WTC11 (cell line): Measurements from ENCODE around the gene PDLIM1. TPM values are rescaled to one million over a fixed set of nuclear protein-coding genes. Genes with fewer than 3 reads are reported as not detected.

Experiments used
- ATAC-seq: fragments of 200-7000 bp; cut with Tn5 transposase; 2 replicates; pipeline ENCODE4 v1.10.0; 2021; ENCODE audit warnings: mild to moderate bottlenecking, moderate library complexity
- CTCF ChIA-PET: fragments of 300-600 bp; sonication (Branson Sonifier 250); formaldehyde crosslinking; loops from one replicate; lab custom pipeline; 2021; ENCODE audit warnings: antibody characterized with exemption; lab: Charles Lee
- POLR2A ChIA-PET: fragments of 350-600 bp; sonication (Branson Sonifier 250); formaldehyde crosslinking; loops from one replicate; lab custom pipeline; 2021; ENCODE audit warnings: antibody characterized with exemption; lab: Charles Lee
- DNase-seq: peaks from one replicate; pipeline ENCODE4 v3.0.0; 2021; ENCODE audit warnings: low spot score
- H3K27ac Mint-ChIP-seq: 2 replicates; pipeline ENCODE4 v1.8.0; 2021; ENCODE audit warnings: mixed read lengths
- H3K27me3 Mint-ChIP-seq: 2 replicates; pipeline ENCODE4 v1.8.0; 2021; ENCODE audit warnings: low read depth, mild to moderate bottlenecking, moderate library complexity, mixed read lengths
- H3K36me3 Mint-ChIP-seq: 2 replicates; pipeline ENCODE4 v1.8.0; 2021; ENCODE audit warnings: mixed read lengths
- H3K4me1 Mint-ChIP-seq: 2 replicates; pipeline ENCODE4 v1.8.0; 2022; ENCODE audit warnings: mixed read lengths
- H3K4me3 Mint-ChIP-seq: 2 replicates; pipeline ENCODE4 v1.8.0; 2021; ENCODE audit warnings: mild to moderate bottlenecking, moderate library complexity, mixed read lengths
- H3K9me3 Mint-ChIP-seq: 2 replicates; pipeline ENCODE4 v1.8.0; 2021; ENCODE audit warnings: mixed read lengths
- CBFB ChIP-seq: sonication (generic); formaldehyde crosslinking; IDR thresholded peaks from 2 replicates; pipeline ENCODE4 v1.8.1; 2022; ENCODE audit warnings: mild to moderate bottlenecking, low read depth, missing genetic modification reagents
- EMX1 ChIP-seq: fragments of 250-450 bp; sonication (Bioruptor Pico); IDR thresholded peaks from 2 replicates; pipeline ENCODE4 v1.8.0; 2021; ENCODE audit warnings: mild to moderate bottlenecking
- FOXJ3 ChIP-seq: sonication (generic); formaldehyde crosslinking; IDR thresholded peaks from 2 replicates; pipeline ENCODE4 v1.9.0; 2021; ENCODE audit warnings: missing genetic modification reagents, mild to moderate bottlenecking, borderline replicate concordance
- FOXK1 ChIP-seq: sonication (generic); formaldehyde crosslinking; IDR thresholded peaks from 2 replicates; pipeline ENCODE4 v1.8.0; 2022; ENCODE audit warnings: mild to moderate bottlenecking, moderate library complexity, missing genetic modification reagents
- JAZF1 ChIP-seq: fragments of 250-450 bp; sonication (Bioruptor Pico); IDR thresholded peaks from 2 replicates; pipeline ENCODE4 v1.9.0; 2021; ENCODE audit warnings: moderate library complexity, mild to moderate bottlenecking, inconsistent platforms
- KAT7 ChIP-seq: sonication (generic); formaldehyde crosslinking; IDR thresholded peaks from 2 replicates; pipeline ENCODE4 v1.8.1; 2023; ENCODE audit warnings: missing genetic modification reagents, mild to moderate bottlenecking, borderline replicate concordance
- MLX ChIP-seq: sonication (generic); formaldehyde crosslinking; IDR thresholded peaks from 2 replicates; pipeline ENCODE4 v1.8.1; 2023; ENCODE audit warnings: mild to moderate bottlenecking, missing genetic modification reagents, moderate library complexity
- NFATC4 ChIP-seq: fragments of 250-450 bp; sonication (Bioruptor Pico); IDR thresholded peaks from 2 replicates; pipeline ENCODE4 v1.9.0; 2021; ENCODE audit warnings: mild to moderate bottlenecking
- NFE2L1 ChIP-seq: sonication (generic); formaldehyde crosslinking; IDR thresholded peaks from 2 replicates; pipeline ENCODE4 v1.8.1; 2023; ENCODE audit warnings: missing genetic modification reagents
- SMAD4 ChIP-seq: sonication (generic); formaldehyde crosslinking; IDR thresholded peaks from 2 replicates; pipeline ENCODE4 v1.8.0; 2022; ENCODE audit warnings: mild to moderate bottlenecking, missing genetic modification reagents
- SP1 ChIP-seq: sonication (generic); formaldehyde crosslinking; conservative IDR thresholded peaks from 2 replicates; pipeline ENCODE4 v1.8.1; 2022; ENCODE audit warnings: missing genetic modification reagents
- TCF7 ChIP-seq: sonication (generic); formaldehyde crosslinking; IDR thresholded peaks from 2 replicates; pipeline ENCODE4 v1.8.0; 2022; ENCODE audit warnings: mild to moderate bottlenecking, low read depth, missing genetic modification reagents, moderate library complexity
- TP53 ChIP-seq: sonication (generic); formaldehyde crosslinking; IDR thresholded peaks from 2 replicates; pipeline ENCODE4 v1.8.1; 2023; ENCODE audit warnings: mild to moderate bottlenecking, missing genetic modification reagents
- ZBTB21 ChIP-seq: sonication (generic); formaldehyde crosslinking; IDR thresholded peaks from 2 replicates; pipeline ENCODE4 v1.8.1; 2023; ENCODE audit warnings: mild to moderate bottlenecking, missing genetic modification reagents, borderline replicate concordance
- ZNF263 ChIP-seq: sonication (generic); formaldehyde crosslinking; IDR thresholded peaks from 2 replicates; pipeline ENCODE4 v1.8.1; 2022; ENCODE audit warnings: low read depth, mild to moderate bottlenecking, moderate library complexity, missing genetic modification reagents
- ZNF416 ChIP-seq: fragments of 250-450 bp; sonication (Bioruptor Pico); IDR thresholded peaks from 2 replicates; pipeline ENCODE4 v1.9.0; 2021; ENCODE audit warnings: mild to moderate bottlenecking, inconsistent platforms
- total RNA-seq: library from RNA; stranded (reverse); gene quantifications from 3 replicates; pipeline ENCODE4 v1.2.3, GENCODE V29; 2021
- TF ChIP-seq, protein P1 (sequence below): sonication (generic); formaldehyde crosslinking; IDR thresholded peaks from 2 replicates; pipeline ENCODE4 v1.8.1; 2022; ENCODE audit warnings: missing genetic modification reagents, borderline replicate concordance
- TF ChIP-seq, protein P2 (sequence below): fragments of 250-450 bp; sonication (Bioruptor Pico); IDR thresholded peaks from 2 replicates; pipeline ENCODE4 v2.1.2; 2022; ENCODE audit warnings: mild to moderate bottlenecking, moderate library complexity
- TF ChIP-seq, protein P3 (sequence below): fragments of 200-600 bp; IDR thresholded peaks from 2 replicates; pipeline ENCODE4 v1.8.0; 2022; ENCODE audit warnings: antibody characterized with exemption
- TF ChIP-seq, protein P4 (sequence below): sonication (generic); formaldehyde crosslinking; IDR thresholded peaks from 2 replicates; pipeline ENCODE4 v1.8.1; 2022; ENCODE audit warnings: low read depth, mild to moderate bottlenecking, moderate library complexity, missing genetic modification reagents, borderline replicate concordance
- TF ChIP-seq, protein P5 (sequence below): sonication (generic); formaldehyde crosslinking; IDR thresholded peaks from 2 replicates; pipeline ENCODE4 v1.8.0; 2022; ENCODE audit warnings: missing genetic modification reagents
- TF ChIP-seq, protein P6 (sequence below): sonication (generic); formaldehyde crosslinking; conservative IDR thresholded peaks from 2 replicates; pipeline ENCODE4 v1.8.1; 2023; ENCODE audit warnings: mild to moderate bottlenecking, low read depth, missing genetic modification reagents, moderate library complexity

PDLIM1 gene
- total RNA-seq, 1 experiment from 2014 or later: 223 TPM

GRCh38 chr10:95331596-95332130 lies 40.9 kb upstream of the PDLIM1 start:
- Mint-ChIP-seq H3K27me3 (no peaks in the 10 kb centered on the region), H3K4me1 (peaks cover 16% of the 10 kb centered on the region), H3K9me3 (no peaks in the 10 kb centered on the region), H3K36me3 (peaks cover 12% of the 10 kb centered on the region), H3K27ac (no peak overlapping the region), H3K4me3 (no peak overlapping the region)
- DNase-seq (no peak), ATAC-seq (no peak)
- TF ChIP-seq, protein P1, sequence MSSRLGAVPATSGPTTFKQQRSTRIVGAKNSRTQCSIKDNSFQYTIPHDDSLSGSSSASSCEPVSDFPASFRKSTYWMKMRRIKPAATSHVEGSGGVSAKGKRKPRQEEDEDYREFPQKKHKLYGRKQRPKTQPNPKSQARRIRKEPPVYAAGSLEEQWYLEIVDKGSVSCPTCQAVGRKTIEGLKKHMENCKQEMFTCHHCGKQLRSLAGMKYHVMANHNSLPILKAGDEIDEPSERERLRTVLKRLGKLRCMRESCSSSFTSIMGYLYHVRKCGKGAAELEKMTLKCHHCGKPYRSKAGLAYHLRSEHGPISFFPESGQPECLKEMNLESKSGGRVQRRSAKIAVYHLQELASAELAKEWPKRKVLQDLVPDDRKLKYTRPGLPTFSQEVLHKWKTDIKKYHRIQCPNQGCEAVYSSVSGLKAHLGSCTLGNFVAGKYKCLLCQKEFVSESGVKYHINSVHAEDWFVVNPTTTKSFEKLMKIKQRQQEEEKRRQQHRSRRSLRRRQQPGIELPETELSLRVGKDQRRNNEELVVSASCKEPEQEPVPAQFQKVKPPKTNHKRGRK (CRISPR knock-in tag): no peak
- TF ChIP-seq TCF7 (CRISPR knock-in tag): no peak
- no peak for TF ChIP-seq KAT7
- TF ChIP-seq, protein P2, sequence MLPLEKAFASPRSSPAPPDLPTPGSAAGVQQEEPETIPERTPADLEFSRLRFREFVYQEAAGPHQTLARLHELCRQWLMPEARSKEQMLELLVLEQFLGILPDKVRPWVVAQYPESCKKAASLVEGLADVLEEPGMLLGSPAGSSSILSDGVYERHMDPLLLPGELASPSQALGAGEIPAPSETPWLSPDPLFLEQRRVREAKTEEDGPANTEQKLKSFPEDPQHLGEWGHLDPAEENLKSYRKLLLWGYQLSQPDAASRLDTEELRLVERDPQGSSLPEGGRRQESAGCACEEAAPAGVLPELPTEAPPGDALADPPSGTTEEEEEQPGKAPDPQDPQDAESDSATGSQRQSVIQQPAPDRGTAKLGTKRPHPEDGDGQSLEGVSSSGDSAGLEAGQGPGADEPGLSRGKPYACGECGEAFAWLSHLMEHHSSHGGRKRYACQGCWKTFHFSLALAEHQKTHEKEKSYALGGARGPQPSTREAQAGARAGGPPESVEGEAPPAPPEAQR: no peak
- TF ChIP-seq, protein P3, sequence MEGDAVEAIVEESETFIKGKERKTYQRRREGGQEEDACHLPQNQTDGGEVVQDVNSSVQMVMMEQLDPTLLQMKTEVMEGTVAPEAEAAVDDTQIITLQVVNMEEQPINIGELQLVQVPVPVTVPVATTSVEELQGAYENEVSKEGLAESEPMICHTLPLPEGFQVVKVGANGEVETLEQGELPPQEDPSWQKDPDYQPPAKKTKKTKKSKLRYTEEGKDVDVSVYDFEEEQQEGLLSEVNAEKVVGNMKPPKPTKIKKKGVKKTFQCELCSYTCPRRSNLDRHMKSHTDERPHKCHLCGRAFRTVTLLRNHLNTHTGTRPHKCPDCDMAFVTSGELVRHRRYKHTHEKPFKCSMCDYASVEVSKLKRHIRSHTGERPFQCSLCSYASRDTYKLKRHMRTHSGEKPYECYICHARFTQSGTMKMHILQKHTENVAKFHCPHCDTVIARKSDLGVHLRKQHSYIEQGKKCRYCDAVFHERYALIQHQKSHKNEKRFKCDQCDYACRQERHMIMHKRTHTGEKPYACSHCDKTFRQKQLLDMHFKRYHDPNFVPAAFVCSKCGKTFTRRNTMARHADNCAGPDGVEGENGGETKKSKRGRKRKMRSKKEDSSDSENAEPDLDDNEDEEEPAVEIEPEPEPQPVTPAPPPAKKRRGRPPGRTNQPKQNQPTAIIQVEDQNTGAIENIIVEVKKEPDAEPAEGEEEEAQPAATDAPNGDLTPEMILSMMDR: no peak
- no peak for TF ChIP-seq CBFB (CRISPR knock-in tag)
- no peak for TF ChIP-seq EMX1 (CRISPR knock-in tag)
- TF ChIP-seq, protein P4, sequence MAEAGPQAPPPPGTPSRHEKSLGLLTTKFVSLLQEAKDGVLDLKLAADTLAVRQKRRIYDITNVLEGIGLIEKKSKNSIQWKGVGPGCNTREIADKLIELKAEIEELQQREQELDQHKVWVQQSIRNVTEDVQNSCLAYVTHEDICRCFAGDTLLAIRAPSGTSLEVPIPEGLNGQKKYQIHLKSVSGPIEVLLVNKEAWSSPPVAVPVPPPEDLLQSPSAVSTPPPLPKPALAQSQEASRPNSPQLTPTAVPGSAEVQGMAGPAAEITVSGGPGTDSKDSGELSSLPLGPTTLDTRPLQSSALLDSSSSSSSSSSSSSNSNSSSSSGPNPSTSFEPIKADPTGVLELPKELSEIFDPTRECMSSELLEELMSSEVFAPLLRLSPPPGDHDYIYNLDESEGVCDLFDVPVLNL (CRISPR knock-in tag): no peak
- TF ChIP-seq NFE2L1 (CRISPR knock-in tag): no peak
- no peak for TF ChIP-seq FOXJ3 (CRISPR knock-in tag)
- CTCF ChIA-PET: no interaction called here
- POLR2A ChIA-PET: no interaction called here

DNA sequence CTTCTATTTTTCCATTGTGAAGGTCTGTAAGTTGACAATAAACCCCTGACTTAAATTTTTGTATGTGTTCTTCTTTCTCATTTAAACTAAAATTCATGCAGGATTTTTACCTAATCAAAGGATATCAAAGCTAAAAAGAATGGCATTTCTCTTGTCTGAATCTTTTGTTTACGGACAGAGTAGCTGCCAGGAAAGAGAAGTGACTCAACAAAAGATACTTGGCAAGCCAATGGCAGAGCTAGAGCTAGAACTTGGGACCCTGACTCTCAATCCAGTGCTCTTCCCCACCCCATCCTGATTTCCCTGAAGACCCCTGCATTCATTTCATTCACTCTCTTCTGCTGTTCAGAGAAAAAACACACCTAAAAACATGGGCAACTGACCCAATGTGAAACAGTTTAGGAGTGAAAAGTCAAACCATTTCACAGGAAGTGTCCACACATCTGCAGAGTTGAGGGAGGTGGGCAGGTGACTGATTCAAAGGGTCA lies 40.2 kb upstream of the PDLIM1 start:
- Mint-ChIP-seq H3K9me3 (no peaks in the 10 kb centered on the region), H3K27me3 (no peaks in the 10 kb centered on the region), H3K4me3 (no peak overlapping the region), H3K4me1 (peaks cover 16% of the 10 kb centered on the region), H3K36me3 (peaks cover 7% of the 10 kb centered on the region), H3K27ac (no peak overlapping the region)
- ChIA-PET POLR2A (no interaction called here), CTCF (no interaction called here)
- no peak for ATAC-seq
- DNase-seq: no peak
- TF ChIP-seq KAT7 (no peak), MLX (CRISPR knock-in tag) (no peak), SMAD4 (CRISPR knock-in tag) (no peak), NFATC4 (CRISPR knock-in tag) (no peak), FOXK1 (CRISPR knock-in tag) (no peak), SP1 (no peak), ZNF416 (no peak), JAZF1 (CRISPR knock-in tag) (no peak), ZBTB21 (no peak), ZNF263 (CRISPR knock-in tag) (no peak), TP53 (CRISPR knock-in tag) (no peak)
- TF ChIP-seq, protein P5, sequence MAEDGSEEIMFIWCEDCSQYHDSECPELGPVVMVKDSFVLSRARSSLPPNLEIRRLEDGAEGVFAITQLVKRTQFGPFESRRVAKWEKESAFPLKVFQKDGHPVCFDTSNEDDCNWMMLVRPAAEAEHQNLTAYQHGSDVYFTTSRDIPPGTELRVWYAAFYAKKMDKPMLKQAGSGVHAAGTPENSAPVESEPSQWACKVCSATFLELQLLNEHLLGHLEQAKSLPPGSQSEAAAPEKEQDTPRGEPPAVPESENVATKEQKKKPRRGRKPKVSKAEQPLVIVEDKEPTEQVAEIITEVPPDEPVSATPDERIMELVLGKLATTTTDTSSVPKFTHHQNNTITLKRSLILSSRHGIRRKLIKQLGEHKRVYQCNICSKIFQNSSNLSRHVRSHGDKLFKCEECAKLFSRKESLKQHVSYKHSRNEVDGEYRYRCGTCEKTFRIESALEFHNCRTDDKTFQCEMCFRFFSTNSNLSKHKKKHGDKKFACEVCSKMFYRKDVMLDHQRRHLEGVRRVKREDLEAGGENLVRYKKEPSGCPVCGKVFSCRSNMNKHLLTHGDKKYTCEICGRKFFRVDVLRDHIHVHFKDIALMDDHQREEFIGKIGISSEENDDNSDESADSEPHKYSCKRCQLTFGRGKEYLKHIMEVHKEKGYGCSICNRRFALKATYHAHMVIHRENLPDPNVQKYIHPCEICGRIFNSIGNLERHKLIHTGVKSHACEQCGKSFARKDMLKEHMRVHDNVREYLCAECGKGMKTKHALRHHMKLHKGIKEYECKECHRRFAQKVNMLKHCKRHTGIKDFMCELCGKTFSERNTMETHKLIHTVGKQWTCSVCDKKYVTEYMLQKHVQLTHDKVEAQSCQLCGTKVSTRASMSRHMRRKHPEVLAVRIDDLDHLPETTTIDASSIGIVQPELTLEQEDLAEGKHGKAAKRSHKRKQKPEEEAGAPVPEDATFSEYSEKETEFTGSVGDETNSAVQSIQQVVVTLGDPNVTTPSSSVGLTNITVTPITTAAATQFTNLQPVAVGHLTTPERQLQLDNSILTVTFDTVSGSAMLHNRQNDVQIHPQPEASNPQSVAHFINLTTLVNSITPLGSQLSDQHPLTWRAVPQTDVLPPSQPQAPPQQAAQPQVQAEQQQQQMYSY: no peak
- TF ChIP-seq, protein P6, sequence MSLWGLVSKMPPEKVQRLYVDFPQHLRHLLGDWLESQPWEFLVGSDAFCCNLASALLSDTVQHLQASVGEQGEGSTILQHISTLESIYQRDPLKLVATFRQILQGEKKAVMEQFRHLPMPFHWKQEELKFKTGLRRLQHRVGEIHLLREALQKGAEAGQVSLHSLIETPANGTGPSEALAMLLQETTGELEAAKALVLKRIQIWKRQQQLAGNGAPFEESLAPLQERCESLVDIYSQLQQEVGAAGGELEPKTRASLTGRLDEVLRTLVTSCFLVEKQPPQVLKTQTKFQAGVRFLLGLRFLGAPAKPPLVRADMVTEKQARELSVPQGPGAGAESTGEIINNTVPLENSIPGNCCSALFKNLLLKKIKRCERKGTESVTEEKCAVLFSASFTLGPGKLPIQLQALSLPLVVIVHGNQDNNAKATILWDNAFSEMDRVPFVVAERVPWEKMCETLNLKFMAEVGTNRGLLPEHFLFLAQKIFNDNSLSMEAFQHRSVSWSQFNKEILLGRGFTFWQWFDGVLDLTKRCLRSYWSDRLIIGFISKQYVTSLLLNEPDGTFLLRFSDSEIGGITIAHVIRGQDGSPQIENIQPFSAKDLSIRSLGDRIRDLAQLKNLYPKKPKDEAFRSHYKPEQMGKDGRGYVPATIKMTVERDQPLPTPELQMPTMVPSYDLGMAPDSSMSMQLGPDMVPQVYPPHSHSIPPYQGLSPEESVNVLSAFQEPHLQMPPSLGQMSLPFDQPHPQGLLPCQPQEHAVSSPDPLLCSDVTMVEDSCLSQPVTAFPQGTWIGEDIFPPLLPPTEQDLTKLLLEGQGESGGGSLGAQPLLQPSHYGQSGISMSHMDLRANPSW (CRISPR knock-in tag): no peak
